Measurements from ENCODE around the gene PTPRJ. TPM values are rescaled to one million over a fixed set of nuclear protein-coding genes. Genes with fewer than 3 reads are reported as not detected.

PTPRJ gene
- total RNA-seq, 4 donors from 2014 or later = 9.8 to 17.8 (median 14.2) TPM

- TF ChIP-seq, protein P1, sequence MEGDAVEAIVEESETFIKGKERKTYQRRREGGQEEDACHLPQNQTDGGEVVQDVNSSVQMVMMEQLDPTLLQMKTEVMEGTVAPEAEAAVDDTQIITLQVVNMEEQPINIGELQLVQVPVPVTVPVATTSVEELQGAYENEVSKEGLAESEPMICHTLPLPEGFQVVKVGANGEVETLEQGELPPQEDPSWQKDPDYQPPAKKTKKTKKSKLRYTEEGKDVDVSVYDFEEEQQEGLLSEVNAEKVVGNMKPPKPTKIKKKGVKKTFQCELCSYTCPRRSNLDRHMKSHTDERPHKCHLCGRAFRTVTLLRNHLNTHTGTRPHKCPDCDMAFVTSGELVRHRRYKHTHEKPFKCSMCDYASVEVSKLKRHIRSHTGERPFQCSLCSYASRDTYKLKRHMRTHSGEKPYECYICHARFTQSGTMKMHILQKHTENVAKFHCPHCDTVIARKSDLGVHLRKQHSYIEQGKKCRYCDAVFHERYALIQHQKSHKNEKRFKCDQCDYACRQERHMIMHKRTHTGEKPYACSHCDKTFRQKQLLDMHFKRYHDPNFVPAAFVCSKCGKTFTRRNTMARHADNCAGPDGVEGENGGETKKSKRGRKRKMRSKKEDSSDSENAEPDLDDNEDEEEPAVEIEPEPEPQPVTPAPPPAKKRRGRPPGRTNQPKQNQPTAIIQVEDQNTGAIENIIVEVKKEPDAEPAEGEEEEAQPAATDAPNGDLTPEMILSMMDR (IDR thresholded peaks at IDR 0.05) = no peak
- DNase-seq (ENCODE audit: low spot score) (no peak), ATAC-seq (ENCODE audit: low FRiP score) (no peak)
Observed at GRCh38 chr11:48011102-48011797, 30.9 kb downstream of the PTPRJ start.

DNA sequence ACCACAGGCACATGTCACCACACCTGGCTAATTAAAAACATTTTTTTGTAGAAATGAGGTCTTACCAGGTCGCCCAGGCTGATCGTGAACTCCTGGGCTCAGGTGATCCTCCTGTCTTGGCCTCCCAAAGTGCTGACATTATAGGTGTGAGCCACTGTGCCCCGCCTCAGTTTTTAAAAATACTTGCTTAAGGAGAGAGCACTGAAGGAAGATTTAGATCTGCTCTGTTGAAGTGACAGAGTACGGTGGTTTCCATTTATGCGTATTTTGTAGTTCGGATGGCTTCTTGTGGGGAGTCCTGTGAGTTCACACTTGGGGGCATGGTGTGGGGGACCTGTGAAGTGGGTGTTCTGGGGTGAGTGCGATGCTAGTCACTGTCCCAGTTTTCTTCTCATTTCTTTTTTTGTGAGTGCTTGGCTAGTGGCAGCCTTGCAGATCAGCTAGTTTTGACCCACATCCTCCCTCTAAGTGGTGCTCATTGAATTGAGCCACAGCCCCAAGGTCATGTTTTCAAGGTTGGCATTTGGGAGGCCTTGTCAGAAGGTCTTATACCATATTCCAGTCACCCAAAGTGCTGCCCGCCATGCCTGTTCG lies 31.5 kb downstream of the PTPRJ start:
- no peak for DNase-seq (ENCODE audit: low spot score)
- ATAC-seq (ENCODE audit: low FRiP score) = no peak
- TF ChIP-seq, protein P1 (IDR thresholded peaks at IDR 0.05) = no peak

DNA sequence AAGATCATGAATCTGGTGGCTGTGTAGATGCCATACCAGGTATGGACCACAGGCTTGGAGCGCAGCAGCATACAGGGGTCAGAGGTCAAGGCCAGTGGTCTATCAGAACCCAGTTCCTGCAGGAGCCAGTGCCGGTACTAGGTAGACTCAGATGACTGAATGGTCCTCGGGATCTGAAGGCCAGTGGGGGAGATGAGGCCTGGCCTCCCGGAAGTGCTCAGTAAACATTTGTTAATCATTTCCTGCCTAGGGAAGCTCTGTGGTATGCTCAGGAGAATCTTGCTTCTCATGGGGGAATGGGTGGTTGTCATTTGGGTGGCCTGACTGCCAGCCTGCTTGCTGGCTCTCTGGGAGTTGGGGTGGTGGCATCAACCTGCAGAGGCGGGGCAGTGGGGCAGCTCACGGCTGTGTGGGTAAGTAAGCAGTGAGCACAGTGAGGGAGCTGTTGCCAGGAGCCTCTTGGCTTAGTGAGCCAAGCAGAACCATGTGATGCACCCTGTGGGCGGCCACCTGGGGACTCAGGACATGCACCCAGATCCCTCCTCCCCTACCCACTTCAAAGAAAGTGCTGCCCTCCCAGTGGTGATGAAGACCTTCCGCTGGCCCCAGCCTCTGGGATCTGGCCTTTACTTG lies 33.0 kb downstream of the PTPRJ start:
- TF ChIP-seq, protein P1 (IDR thresholded peaks at IDR 0.05) = no peak
- ATAC-seq (ENCODE audit: low FRiP score) (no peak), DNase-seq (ENCODE audit: low spot score) (no peak)

GRCh38 chr11:48014917-48015316 lies 34.6 kb downstream of the PTPRJ start:
- DNase-seq (ENCODE audit: low spot score) = no peak
- TF ChIP-seq, protein P1 (IDR thresholded peaks at IDR 0.05) = no peak
- no peak for ATAC-seq (ENCODE audit: low FRiP score)

DNA sequence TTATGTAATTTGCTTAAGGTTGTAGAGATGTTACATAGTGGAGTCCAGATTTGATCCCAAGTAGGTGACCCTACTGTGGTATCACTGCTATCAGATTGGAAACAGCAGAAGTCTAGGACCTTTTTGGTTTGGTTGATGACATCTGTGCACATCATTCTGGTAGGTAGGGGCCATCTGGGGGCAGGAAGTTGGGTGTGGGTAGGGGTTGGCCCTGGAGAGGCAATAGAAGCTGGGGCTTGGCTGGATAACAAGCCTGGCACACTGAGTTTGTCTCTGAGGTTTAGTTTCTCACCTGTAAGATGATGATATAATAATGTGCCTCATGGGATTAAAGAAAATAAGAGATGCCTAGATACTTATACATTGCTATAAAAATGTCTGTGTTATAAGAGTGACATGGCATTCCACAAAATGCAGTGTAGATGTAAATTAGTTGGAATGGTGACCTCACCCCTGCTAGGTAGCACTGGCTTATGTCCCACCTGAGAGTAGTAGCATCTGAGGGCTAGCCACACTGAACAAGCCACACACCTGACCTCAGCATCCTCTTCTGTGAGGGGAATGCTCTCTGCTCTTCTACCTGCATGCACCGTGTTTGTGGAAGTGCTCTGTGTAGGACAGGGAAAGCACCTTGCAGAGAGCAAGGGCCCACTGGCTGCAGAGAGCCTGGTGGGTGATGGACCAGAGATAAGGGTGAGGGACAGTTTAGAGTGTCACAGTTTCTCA lies 36.9 kb downstream of the PTPRJ start:
- ATAC-seq (ENCODE audit: low FRiP score) = no peak
- no peak for DNase-seq (ENCODE audit: low spot score)
- TF ChIP-seq, protein P1 (IDR thresholded peaks at IDR 0.05) = no peak

DNA sequence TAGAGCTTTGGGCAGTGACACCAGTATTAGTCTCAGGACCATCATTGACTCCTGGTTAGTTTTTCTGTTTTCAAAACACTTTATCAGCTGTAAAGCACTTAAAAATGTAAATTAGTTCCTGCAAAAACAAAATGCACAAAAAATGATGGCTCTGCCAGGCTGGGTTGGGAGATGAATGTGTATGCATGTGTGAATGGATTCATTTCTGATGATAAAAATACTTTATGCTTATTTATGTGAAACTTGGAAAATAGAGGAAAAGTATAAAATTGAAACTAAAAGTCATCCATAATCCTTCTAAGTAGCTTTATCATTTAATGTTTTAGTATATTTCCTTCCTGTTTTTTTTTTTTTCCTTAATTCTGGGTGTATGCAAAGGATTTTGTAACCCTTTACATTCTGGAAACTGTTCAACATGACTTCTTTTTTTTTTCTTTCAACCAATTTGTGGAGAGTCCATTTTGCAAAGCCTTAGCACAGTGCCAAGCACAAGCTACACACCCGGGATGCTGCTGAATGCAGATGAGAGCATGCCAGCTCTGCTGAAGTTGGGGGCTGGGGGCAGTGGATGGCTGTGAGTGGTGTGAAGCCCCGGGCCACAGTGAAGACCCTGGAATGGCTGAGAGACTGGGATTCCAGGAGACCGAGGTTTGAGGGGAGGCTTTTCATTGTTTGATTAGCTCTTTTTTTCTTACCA lies 37.6 kb downstream of the PTPRJ start:
- TF ChIP-seq, protein P1 (IDR thresholded peaks at IDR 0.05) = no peak
- ATAC-seq (ENCODE audit: low FRiP score) = no peak
- no peak for DNase-seq (ENCODE audit: low spot score)
